GM18867 (cell line): Measurements from ENCODE around the gene PARD6A.

Source experiments
- ATAC-seq: cut with Tn5 transposase; IDR thresholded peaks from one replicate; pipeline ENCODE4 v1.9.1; 2021; ENCODE audit warnings: mild to moderate bottlenecking, moderate library complexity; ENCODE audit not compliant: unreplicated experiment

PARD6A gene, protein sequence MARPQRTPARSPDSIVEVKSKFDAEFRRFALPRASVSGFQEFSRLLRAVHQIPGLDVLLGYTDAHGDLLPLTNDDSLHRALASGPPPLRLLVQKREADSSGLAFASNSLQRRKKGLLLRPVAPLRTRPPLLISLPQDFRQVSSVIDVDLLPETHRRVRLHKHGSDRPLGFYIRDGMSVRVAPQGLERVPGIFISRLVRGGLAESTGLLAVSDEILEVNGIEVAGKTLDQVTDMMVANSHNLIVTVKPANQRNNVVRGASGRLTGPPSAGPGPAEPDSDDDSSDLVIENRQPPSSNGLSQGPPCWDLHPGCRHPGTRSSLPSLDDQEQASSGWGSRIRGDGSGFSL

DNA sequence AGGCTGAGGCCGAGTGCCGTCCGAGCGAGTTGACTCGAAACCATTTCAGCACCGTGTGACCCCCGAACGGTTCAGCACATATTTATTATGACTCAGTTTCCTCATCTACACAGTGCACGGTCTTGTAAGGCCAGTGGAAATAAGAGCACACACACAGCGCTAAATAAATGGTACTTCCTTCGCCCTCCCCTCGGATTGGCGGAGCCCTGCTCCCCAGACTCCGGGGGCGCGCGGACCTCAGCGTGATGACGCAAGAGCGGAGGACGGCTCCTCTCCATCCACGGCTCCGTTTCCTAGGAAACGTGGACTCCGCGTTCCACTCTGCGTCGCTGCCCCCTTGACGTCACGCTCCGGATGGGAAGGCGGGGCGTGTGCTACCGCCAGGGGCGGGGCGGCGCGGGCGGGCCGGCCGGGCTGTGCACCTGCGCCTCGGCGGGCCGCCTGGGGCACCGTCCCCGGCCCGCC is at the start of gene PARD6A:
Gene PARD6A, plus strand, starts transcription at position 397 of the 465 bp plus-strand sequence. CDS start 79 bp downstream, outside the sequence.
- ATAC-seq: peak; percentile 70

DNA sequence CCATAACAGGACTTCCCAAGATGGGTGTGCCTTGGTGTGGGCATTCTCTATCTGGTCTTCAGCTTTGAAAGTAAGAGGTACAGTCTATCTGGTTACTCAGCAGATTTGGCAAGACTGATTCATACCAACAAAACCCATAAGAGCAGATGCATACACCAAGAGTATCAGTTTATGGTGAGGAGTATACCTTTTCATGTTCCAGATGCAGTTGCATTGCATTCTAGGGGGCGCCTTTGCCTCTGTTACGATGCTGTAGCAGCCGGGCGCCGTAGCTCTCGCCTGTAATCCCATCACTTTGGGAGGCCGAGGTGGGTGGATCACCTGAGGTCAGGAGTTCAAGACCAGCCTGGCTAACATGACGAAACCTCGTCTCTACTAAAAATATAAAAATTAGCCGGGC is 47.0 kb upstream of the PARD6A start:
- ATAC-seq: no peak

DNA sequence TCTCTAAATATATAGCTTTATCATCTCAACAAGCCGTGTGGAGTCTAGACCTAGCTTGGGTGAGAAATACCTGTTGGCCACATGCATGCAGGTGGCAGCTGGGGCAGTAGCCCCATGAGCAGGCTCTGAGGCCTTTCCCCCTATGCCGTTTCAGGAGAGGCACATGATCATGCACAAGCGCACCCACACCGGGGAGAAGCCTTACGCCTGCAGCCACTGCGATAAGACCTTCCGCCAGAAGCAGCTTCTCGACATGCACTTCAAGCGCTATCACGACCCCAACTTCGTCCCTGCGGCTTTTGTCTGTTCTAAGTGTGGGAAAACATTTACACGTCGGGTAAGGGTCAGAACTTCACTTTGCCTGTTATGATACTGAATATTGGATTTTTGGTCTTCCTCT is 32.5 kb upstream of the PARD6A start:
- no peak for ATAC-seq

DNA sequence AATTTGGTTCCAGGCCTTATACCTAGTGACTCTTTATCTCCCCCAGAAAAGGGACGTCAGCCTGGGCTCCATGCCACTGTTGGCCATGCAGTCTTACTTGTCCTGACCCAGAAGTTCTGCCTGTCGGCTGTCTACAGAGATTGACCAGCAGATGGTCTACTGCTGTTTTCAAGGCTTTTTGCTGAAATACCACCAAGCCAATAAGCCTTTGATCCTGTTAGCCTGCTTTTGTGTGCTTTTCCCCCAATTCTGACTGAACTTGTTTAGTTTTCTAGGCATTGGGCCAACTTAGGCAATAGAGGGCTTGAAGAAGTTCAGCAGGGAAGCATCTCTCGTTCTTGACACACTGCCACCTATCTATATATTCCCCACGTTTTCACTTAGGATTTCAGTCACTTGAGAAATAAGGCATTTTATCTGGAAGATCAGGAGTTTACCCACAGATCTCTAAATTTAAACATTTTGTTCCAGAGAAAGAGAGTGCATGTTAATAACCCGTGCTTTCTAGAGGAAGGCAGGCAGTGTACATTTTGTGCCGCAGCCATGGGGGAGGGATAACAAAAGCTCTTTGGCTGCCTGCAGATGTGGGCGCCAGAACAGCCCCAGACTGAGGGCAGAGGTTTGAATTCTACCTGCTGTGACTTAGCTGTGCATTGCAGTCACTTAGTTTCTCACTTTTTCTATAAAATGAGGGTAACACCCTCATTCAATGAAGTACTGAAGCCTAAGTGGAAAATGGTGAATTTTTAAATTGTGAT is 28.2 kb upstream of the PARD6A start:
- no peak for ATAC-seq

DNA sequence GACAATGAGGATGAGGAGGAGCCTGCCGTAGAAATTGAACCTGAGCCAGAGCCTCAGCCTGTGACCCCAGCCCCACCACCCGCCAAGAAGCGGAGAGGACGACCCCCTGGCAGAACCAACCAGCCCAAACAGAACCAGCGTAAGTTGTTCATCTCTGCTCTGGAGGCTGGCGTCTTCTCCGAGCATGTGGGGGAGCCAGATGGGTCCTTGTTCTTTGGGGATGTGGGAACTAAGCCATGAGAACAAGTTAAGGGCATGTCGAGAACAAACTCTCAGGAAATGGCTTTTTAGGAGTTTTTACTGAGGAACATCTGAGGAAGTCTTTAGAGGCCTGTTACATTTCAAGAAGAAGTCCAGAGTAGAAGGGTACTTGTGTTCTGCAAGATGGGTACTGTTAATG is 24.0 kb upstream of the PARD6A start:
- ATAC-seq: no peak

DNA sequence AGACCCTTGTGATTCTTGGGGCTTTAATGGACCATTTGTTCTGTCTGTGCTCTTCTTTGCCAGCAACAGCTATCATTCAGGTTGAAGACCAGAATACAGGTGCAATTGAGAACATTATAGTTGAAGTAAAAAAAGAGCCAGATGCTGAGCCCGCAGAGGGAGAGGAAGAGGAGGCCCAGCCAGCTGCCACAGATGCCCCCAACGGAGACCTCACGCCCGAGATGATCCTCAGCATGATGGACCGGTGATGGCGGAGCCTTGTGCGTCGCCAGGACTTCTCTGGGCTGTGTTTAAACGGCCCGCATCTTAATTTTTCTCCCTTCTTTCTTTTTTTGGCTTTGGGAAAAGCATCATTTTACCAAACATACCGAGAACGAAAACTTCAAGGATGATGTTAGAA is 23.1 kb upstream of the PARD6A start:
- no peak for ATAC-seq

DNA sequence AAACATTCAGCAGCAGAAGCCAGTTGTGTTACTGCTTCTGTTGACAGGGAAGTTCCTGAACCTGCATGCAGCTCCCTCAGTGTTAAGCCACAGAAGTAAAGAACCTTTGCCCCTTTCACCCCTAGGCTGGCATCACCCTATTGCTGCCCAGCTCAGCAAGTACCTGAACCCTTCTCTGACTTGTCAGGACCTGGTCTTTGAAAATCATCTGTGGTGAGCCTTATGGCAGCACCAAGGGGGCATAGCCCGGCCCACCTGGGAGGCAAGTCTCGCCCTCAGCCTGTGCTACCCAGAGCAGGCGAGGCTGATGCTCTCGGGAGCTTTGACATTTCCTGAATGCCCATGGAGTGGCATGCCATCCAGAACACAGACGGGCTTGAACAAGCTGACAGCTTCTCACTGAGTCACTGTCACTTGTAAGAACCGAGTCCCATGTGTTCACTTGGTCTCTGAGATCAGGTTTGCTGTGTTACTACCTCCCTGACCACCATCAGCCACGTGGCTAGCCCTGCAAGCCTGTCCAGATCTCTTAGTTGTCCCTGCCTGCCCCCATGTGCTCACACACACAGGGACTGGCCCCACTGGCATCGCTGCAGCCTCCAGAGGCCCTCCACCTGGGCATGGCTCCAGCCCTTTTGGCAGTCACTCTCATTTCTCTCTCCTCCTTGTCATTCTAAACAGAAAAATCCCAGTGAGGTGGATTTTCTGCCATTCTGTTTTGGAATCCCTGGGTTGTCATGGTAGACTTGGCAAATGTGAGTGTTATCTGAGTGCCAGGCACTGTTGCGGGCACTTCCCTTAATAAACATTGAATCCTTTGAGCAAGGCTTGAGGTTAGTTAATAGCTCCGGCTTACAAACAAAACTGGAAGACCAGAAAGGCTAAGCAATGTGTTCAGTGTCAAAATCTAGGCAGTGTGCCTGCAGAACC is 18.7 kb upstream of the PARD6A start:
- no peak for ATAC-seq

DNA sequence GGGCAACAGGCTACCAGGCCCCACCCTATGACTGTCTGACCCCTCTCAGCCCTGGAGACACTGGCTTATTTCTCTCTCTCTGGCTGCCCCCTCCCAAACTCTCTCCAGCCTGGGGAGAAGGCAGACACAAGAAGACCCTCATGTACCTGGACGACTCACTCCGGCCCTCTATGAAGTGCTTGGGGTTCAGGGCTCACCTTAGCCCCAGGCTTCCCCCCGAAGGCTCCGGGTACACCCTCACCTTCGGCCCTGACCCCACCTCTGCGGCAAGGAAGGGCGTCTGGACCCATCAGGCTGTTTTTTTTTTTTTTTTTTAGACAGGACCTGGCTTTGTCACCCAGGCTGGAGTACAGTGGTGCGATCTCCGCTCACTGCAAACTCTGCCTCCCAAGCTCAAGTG is 16.7 kb upstream of the PARD6A start:
- ATAC-seq: no peak

DNA sequence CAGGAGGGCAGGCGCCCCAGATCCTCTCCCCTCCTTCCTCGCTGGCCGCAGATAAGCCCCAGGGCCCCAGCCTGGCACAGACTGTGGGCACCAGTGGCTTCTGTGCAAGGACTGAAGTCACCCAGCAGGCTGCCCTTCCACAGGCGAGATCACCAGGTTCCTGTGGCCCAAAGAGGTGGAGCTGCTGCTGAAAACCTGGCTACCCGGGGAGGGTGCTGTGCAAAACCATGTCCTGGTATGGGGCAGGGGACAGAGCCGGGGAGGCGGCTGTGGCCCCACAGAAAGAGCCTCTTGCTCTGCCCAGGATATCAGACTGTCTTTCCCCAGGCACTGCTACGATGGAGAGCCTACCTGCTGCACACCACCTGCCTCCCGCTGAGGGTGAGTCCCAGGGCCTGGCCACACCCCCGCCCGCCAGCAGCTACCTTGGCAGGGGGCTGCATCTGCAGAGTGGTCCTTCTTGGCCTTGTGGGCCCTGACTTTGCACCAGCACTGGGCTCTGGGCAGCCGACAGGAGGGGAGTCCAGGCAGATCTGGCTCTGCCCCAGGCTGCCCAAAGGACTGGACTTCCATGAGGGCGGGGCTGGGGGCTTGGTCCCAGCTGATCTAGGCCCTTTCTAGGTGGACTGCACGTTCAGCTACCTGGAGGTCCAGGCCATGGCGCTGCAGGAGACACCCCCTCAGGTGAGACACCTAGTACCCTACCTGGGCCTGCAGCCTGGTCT is 15.2 kb upstream of the PARD6A start:
- no peak for ATAC-seq

DNA sequence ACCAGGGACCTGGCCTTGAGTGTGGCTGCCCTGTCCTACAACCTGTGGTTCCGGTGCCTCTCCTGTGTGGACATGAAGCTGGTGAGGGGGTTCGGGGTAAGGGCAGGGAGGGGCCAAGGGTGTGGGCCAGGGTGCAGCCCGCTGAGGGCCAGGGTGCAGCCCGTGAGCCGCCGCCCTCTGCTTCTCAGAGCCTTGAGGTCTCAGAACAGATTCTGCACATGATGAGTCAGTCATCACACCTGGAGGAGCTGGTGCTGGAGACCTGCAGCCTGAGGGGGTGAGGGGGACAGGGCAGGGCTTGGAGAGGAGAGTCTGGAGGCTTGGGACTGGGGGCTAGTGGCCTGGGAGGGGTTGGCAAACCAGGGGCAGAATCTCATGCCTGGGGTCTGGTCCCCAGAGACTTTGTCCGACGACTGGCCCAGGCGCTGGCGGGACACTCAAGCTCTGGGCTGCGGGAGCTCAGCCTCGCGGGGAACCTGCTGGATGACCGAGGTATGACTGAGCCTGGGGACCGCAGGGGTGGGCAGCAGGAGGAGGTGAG is 13.6 kb upstream of the PARD6A start:
- no peak for ATAC-seq

DNA sequence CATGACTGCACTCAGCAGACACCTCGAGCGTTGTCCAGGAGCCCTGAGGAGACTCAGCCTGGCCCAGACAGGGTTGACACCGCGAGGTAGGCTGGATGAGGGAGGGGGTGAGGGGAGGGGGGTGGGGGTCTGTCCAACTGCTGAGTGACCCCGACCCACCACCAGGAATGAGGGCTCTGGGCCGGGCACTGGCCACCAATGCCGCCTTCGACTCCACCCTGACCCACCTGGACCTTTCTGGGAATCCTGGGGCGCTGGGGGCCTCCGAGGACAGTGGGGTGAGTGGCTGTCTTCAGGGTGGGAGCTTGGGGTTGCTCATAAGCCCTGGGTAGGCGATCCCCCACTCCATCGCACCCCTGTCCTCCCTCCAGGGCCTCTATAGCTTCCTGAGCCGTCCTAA is 13.1 kb upstream of the PARD6A start:
- no peak for ATAC-seq

DNA sequence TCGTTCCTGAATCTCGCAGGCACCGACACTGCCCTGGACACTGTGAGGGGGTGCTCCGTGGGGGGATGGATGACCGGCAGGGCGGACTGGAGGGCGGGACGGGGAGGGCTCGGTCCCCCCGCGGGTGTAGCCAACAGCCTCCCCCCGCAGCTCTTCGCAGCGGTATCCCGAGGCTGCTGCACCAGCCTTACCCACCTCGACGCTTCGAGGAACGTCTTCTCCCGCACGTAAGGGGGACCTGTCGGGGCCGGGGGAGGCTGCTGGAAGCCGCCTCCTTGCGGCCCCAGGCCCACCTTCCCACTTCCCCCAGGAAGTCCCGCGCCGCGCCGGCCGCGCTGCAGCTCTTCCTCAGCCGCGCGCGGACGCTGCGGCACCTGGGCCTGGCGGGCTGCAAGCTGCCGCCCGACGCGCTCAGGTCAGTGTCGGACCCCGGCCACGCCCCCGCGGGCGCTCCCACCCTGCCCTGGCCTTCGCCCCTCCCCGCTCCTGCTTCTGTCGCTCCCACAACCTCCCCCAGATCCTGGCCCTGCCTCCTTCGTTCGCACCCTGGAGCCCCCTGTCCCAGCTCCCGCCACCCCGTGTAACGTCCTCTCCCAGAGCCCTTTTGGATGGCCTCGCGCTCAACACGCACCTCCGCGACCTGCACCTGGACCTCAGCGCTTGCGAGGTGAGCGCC is 12.5 kb upstream of the PARD6A start:
- no peak for ATAC-seq

DNA sequence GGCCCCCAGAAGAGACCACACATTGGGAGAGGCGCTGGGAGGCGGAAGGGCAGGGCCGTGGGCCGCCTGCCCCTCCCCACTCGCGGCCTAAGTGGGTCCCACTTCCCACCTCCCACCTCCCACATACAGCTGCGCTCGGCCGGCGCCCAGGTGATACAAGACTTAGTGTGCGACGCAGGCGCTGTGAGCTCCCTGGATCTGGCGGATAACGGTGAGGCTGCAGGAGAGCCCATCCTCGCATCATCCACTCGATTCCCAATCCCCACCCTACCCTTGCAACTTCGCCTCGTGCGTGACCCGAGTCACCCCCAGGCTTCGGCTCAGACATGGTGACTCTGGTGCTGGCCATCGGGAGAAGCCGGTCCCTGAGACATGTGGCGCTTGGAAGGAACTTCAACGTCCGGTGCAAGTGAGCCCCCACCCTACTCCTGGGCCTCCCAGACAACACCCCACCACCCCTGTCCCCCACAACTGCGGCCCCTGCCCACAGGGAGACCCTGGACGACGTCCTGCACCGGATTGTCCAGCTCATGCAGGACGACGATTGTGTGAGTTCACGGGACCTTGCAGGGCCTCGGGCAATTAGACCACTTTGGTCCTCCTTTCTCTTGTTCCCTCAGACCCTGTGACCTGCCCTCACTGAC is 11.9 kb upstream of the PARD6A start:
- ATAC-seq: no peak

DNA sequence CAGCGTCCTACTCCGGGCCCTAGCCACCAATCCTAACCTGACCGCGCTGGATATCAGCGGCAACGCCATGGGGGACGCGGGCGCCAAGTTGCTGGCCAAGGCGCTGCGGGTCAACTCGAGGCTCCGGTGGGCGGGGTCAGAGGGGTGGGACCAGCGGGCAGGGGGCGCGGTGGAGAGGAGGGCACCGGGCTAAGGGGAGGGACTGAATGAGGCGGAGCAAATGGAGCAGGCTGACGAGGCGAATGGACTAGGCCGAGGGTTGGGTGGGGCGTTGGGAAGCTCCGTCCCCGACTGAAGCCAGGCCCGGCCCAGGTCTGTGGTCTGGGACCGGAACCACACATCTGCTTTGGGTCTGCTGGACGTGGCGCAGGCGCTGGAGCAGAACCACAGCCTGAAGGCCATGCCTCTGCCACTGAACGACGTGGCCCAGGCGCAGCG is 11.2 kb upstream of the PARD6A start:
- ATAC-seq: no peak

DNA sequence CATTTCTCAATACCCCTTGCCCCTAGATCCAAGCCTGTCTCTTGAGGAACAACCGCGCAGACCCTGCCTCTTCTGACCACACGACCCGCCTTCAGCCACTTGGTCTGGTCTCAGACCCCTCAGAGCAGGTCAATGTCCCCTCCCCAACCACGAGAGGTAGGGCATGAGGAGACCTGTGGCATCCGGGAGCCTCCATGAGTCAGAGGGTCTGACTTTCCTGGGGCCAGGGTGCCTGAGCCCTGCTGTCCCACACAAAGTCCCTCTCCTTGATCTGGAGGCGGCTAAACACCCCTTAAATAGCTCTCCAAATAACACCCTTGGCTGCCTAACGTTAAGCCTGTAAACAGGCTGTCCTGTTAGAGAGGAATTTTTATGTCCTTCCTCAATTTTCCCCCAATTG is 10.7 kb upstream of the PARD6A start:
- no peak for ATAC-seq

DNA sequence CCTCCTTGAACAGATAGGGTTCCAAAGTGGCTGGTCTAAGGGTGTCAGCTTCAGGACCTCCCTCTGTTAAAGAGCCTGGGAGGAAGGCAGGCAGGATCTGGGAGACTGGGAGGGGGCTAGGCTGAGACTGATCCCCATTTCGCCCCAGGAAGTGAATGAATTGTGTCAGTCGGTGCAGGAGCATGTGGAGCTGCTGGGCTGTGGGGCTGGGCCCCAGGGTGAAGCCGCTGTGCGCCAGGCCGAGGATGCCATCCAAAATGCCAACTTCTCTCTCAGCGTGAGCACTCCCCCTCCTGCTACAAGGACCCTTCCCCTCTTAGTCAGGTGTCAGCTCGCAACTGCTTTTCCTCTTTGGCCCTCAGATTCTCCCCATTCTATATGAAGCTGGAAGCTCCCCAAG is 9.7 kb upstream of the PARD6A start:
- no peak for ATAC-seq

DNA sequence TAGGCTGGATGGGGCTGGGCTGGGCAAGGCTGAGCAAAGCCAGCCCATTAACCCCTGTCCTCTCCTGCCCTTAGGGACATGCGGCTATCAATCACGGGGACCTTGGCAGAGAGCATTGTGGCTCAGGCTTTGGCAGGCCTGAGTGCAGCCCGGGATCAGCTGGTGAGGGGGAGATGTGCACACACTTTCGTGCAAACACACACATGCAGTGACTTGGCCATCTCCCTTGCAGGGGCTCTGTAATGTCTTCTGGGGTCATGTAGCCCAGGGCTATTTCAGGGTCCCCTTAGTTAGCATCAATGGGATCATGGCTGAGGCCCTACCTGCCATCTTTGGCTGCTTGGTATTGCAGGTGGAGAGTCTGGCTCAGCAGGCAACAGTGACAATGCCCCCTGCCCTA is 8.9 kb upstream of the PARD6A start:
- ATAC-seq: no peak

DNA sequence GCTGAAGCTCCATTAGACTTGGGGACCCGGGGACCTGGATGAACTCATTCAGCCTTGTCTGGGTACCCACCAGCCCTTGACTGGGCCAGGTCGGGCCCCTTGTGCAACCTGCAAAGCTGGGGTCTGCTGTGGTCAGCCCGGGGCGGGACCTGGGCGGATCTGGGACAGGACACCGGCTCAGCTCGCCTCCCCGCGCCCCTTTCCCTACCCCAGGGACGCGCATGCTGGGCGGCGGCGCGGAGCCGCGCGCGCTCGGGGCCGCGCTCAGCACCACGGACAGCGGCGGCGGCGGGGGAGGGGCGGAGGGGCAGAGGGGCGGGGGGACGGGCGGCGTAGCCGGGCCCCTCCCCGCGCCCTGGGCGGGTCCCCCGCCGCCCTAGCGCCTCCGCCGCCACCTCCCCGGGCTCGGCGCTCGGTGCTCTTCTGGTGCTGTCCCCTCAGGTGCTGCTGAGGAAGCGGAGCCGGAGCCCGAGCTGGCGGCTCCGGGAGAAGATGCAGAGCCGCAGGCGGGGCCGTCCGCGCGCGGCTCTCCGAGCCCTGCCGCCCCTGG is 8.1 kb upstream of the PARD6A start:
- no peak for ATAC-seq
